OCI-LY7 (cell line): Measurements from ENCODE around the gene EVA1C. TPM values are rescaled to one million over a fixed set of nuclear protein-coding genes. Genes with fewer than 3 reads are reported as not detected.
"Not testable (repeated sequence)": the region's sequence is repeated elsewhere in the genome, so short reads cannot be mapped to it uniquely, and the experiment has no call there.

Experiments
- BruUV-seq: library from RNA; stranded (reverse); fragments of 400-500 nt; replicated peaks from 2 replicates; lab custom pipeline; 2021; lab: Mats Ljungman, UMichigan
- CTCF ChIA-PET: fragments of 300-600 bp; sonication (Branson Sonifier 250); formaldehyde crosslinking; loops from one replicate; lab custom pipeline; 2022; ENCODE audit warnings: antibody characterized with exemption; ENCODE audit not compliant: unreplicated experiment; lab: Charles Lee
- POLR2A ChIA-PET: fragments of 300-600 bp; sonication (Branson Sonifier 250); formaldehyde crosslinking; loops from one replicate; lab custom pipeline; 2022; ENCODE audit warnings: antibody characterized with exemption; lab: Charles Lee
- DNase-seq: peaks from one replicate; pipeline ENCODE4 v3.0.0-alpha.2; 2015; ENCODE audit warnings: low spot score
- H2AFZ ChIP-seq: fragments of 200-600 bp; sonication (generic), shearing (Covaris generic); 2 replicates; pipeline ENCODE4 v1.6.1; 2014; ENCODE audit warnings: mild to moderate bottlenecking, antibody characterized with exemption, low read length, moderate library complexity
- H3K27ac ChIP-seq: fragments of 200-600 bp; sonication (generic); 2 replicates; pipeline ENCODE4 v1.5.1; 2014; ENCODE audit warnings: mixed run types, low read depth, mild to moderate bottlenecking, moderate library complexity, low read length, inconsistent platforms; ENCODE audit not compliant: poor library complexity, severe bottlenecking
- H3K36me3 ChIP-seq: fragments of 200-600 bp; sonication (generic); 2 replicates; pipeline ENCODE4 v1.6.1; 2014; ENCODE audit warnings: mild to moderate bottlenecking, antibody characterized with exemption, low read length, moderate library complexity, mixed read lengths; ENCODE audit not compliant: insufficient read depth
- H3K4me1 ChIP-seq: fragments of 200-600 bp; sonication (generic); 2 replicates; pipeline ENCODE4 v1.5.1; 2014; ENCODE audit warnings: mild to moderate bottlenecking, low read length; ENCODE audit not compliant: insufficient read depth, poor library complexity, severe bottlenecking
- H3K4me2 ChIP-seq: fragments of 200-600 bp; sonication (generic); 2 replicates; pipeline ENCODE4 v1.6.1; 2014; ENCODE audit warnings: mild to moderate bottlenecking, low read length
- H3K4me3 ChIP-seq: fragments of 200-600 bp; sonication (generic); 2 replicates; pipeline ENCODE4 v1.5.1; 2014; ENCODE audit warnings: mild to moderate bottlenecking, low read depth, low read length; ENCODE audit not compliant: poor library complexity, severe bottlenecking
- H3K79me2 ChIP-seq: fragments of 200-600 bp; sonication (generic); 2 replicates; pipeline ENCODE4 v1.6.1; 2016; ENCODE audit warnings: low read depth, mild to moderate bottlenecking, low read length, moderate library complexity, mixed read lengths; ENCODE audit not compliant: insufficient read depth
- H3K9me2 ChIP-seq: fragments of 200-600 bp; sonication (generic); 2 replicates; pipeline ENCODE4 v1.6.1; 2016; ENCODE audit warnings: mild to moderate bottlenecking, low read length, mixed read lengths; ENCODE audit not compliant: insufficient read depth
- H3K9me3 ChIP-seq: fragments of 200-600 bp; sonication (generic); 2 replicates; pipeline ENCODE4 v1.6.1; 2014; ENCODE audit warnings: mild to moderate bottlenecking, mixed run types, low read length, mixed read lengths
- H4K20me1 ChIP-seq: fragments of 200-600 bp; sonication (generic); 2 replicates; pipeline ENCODE4 v1.6.1; 2014; ENCODE audit warnings: mild to moderate bottlenecking, antibody characterized with exemption, low read length, moderate library complexity, mixed read lengths; ENCODE audit not compliant: insufficient read depth
- EZH2phosphoT487 ChIP-seq: fragments of 200-600 bp; sonication (generic); IDR thresholded peaks from 2 replicates; pipeline ENCODE4 v1.6.1; 2018; ENCODE audit warnings: low read depth, borderline replicate concordance, mild to moderate bottlenecking, mixed run types, antibody characterized with exemption, low read length, moderate library complexity, mixed read lengths
- intact Hi-C: fragments of 100-400 bp; cut with micrococcal nuclease; formaldehyde crosslinking; loops from one replicate; pipeline ENCODE4 v1.10.0; 2022; ENCODE audit not compliant: unreplicated experiment
- total RNA-seq, 2 experiments: library from RNA; depleted of rRNA in 1 of 2; stranded (reverse); fragments of >200 nt in 1 of 2; shearing (Covaris generic) in 1 of 2; gene quantifications; 2 replicates each; pipeline ENCODE4 v1.2.3, GENCODE V29; 2014 to 2022
- TF ChIP-seq, protein P1 (sequence below): fragments of 200-600 bp; sonication (generic); conservative IDR thresholded peaks from 2 replicates; pipeline ENCODE4 v1.5.1; 2014; ENCODE audit warnings: mild to moderate bottlenecking, antibody characterized with exemption, low read length, moderate library complexity, mixed read lengths

Gene EVA1C
- total RNA-seq, 2 experiments from 2014 or later = not detected

DNA sequence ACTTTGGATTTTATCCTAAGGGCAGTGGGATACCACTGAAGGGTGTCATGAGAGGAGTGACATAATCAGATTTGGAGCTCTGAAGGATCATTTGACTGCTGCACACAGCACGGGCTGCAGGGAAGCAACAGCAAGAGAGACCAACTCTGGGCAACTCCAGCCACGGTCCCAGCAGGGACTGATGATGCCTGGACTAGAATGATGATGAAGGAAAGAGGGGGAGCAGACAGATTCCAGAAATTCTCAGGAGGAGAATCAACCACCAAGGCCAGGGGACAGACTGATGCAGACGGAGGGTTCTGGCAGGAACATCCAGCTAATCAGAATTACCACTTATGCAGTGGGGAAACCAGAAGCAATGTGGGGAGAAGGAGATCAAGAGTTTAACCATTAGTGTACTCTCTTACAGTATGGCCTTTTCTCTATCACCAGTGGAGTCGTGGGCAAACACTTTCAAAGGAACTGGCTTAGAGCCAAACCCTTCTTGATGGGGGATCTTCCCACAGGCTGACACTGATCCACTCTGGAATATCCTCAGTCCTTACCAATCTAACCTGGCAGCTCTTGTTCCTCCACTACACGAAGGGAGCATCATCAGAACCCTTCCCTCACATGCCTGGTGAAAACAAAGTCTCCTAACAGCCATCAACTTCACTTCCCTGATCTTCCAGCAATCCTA, 23.0 kb upstream of the EVA1C start:
- Histone ChIP-seq H3K4me2 (peak overlapping the region; percentile 59), H3K4me3 (no peak overlapping the region), H2AFZ (no peak overlapping the region), H3K4me1 (peaks cover 39% of the 10 kb centered on the region), H3K27ac (no peak overlapping the region), H3K79me2 (peaks cover 62% of the 10 kb centered on the region), H3K9me2 (no peaks in the 10 kb centered on the region), H3K36me3 (peaks cover 46% of the 10 kb centered on the region), H4K20me1 (peaks cover 7% of the 10 kb centered on the region; the same call in 1 of the 2 replicates), H3K9me3 (no peaks in the 10 kb centered on the region)
- ChIA-PET POLR2A (interaction anchor here (1.2 kb wide), 1 partner anchor 179 kb away, joined by 3 read pairs; no protein-coding TSS in a partner anchor), CTCF (no interaction called here)
- BruUV-seq = no TSS peak
- no peak for DNase-seq
- TF ChIP-seq EZH2phosphoT487 = no peak
- TF ChIP-seq, protein P1, sequence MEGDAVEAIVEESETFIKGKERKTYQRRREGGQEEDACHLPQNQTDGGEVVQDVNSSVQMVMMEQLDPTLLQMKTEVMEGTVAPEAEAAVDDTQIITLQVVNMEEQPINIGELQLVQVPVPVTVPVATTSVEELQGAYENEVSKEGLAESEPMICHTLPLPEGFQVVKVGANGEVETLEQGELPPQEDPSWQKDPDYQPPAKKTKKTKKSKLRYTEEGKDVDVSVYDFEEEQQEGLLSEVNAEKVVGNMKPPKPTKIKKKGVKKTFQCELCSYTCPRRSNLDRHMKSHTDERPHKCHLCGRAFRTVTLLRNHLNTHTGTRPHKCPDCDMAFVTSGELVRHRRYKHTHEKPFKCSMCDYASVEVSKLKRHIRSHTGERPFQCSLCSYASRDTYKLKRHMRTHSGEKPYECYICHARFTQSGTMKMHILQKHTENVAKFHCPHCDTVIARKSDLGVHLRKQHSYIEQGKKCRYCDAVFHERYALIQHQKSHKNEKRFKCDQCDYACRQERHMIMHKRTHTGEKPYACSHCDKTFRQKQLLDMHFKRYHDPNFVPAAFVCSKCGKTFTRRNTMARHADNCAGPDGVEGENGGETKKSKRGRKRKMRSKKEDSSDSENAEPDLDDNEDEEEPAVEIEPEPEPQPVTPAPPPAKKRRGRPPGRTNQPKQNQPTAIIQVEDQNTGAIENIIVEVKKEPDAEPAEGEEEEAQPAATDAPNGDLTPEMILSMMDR = no peak
- intact Hi-C loops = loop anchor here (5.0 kb wide), 1 partner anchor 383 kb away; the partner anchor contains the start of gene PAXBP1

- H4K20me1 ChIP-seq, H3K4me2 ChIP-seq, DNase-seq, H3K9me3 ChIP-seq, H2AFZ ChIP-seq, H3K9me2 ChIP-seq, H3K27ac ChIP-seq, BruUV-seq, CTCF ChIA-PET, H3K4me3 ChIP-seq: not testable (repeated sequence)
- peaks cover 39% of the 10 kb centered on the region for H3K4me1 ChIP-seq
- intact Hi-C loops = loop anchor here (5.0 kb wide), 1 partner anchor 382 kb away; the partner anchor contains the start of gene PAXBP1
- peaks cover 36% of the 10 kb centered on the region; the same call in 1 of the 2 replicates for H3K36me3 ChIP-seq
- POLR2A ChIA-PET = interaction anchor here (1.0 to 1.2 kb wide), 2 partner anchors 178 to 221 kb away, joined by 3 read pairs; partner anchors contain the start of gene CFAP298
- peaks cover 62% of the 10 kb centered on the region for H3K79me2 ChIP-seq
These were observed 21.8 kb upstream of the EVA1C start for GRCh38 chr21:32390537-32391224.

DNA sequence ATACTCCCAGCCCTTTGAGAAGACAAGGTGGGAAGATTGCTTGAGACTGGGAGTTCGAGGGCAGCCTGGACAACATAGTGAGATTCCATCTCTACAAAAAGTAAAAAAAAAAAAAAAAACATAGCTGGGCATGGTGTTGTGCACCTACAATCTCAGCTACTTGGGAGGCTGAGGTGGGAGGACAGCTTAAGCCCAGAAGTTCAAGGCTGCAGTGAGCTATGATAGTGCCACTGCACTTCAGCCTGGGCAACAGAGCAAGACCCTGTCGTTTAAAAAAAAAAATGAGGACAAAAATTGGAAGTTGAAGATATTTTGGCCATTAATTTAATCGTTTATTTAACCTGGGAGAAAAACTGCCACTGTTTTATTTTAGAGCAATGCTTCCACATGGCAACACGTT, 20.8 kb upstream of the EVA1C start:
- CTCF ChIA-PET = no interaction called here
- no peak for TF ChIP-seq EZH2phosphoT487
- TF ChIP-seq, protein P1 = no peak
- Histone ChIP-seq H3K9me3 (no peaks in the 10 kb centered on the region), H3K4me3 (peak overlapping the region; percentile 86), H3K27ac (no peak overlapping the region), H2AFZ (no peak overlapping the region), H3K79me2 (peaks cover 52% of the 10 kb centered on the region), H4K20me1 (peaks cover 7% of the 10 kb centered on the region; the same call in 1 of the 2 replicates), H3K36me3 (peaks cover 27% of the 10 kb centered on the region; the same call in 1 of the 2 replicates), H3K9me2 (no peaks in the 10 kb centered on the region), H3K4me1 (peaks cover 39% of the 10 kb centered on the region), H3K4me2 (peak overlapping the region; percentile 72)
- POLR2A ChIA-PET = interaction anchor here (0.6 to 2.1 kb wide), 7 partner anchors 31 to 1505 kb away, joined by 3 to 7 read pairs (median 4); partner anchors contain the start of genes CFAP298, MIS18A and SYNJ1
- intact Hi-C loops = loop anchor here (2.0 to 5.0 kb wide), 3 partner anchors 113 to 381 kb away; partner anchors contain the start of genes MIS18A and PAXBP1
- BruUV-seq = TSS peak; percentile 67
- DNase-seq = no peak
